HCT116 (cell line): ENCODE data around the gene TMPRSS9.

Experiments used
- YY1 ChIP-seq: IDR thresholded peaks from 2 replicates; pipeline ENCODE4 v1.6.1; 2011; ENCODE audit warnings: low read length, low read depth, moderate library complexity, mild to moderate bottlenecking; ENCODE audit not compliant: insufficient replicate concordance; ENCODE audit errors: extremely low read depth
- TF ChIP-seq, protein P1 (sequence below): IDR thresholded peaks from 2 replicates; pipeline ENCODE4 v1.6.1; 2011; ENCODE audit warnings: mild to moderate bottlenecking, low read length, moderate library complexity; ENCODE audit not compliant: insufficient replicate concordance; ENCODE audit errors: extremely low read depth
- TF ChIP-seq, protein P2 (sequence below), 3 experiments: fragments of 200-600 bp in 1 of 3; sonication (generic) in 1 of 3; IDR thresholded peaks in 2 of 3; conservative IDR thresholded peaks in 1 of 3; 2 replicates each; pipeline ENCODE4 v1.5.1; 2012 to 2017; ENCODE audit warnings: low read depth in 2 of 3, low read length in 2 of 3, antibody characterized with exemption in 1 of 3, borderline replicate concordance in 1 of 3, control low read depth in 1 of 3, mild to moderate bottlenecking in 1 of 3, mixed read lengths in 1 of 3, mixed run types in 1 of 3, moderate library complexity in 1 of 3; ENCODE audit not compliant: insufficient read depth in 1 of 3

DNA sequence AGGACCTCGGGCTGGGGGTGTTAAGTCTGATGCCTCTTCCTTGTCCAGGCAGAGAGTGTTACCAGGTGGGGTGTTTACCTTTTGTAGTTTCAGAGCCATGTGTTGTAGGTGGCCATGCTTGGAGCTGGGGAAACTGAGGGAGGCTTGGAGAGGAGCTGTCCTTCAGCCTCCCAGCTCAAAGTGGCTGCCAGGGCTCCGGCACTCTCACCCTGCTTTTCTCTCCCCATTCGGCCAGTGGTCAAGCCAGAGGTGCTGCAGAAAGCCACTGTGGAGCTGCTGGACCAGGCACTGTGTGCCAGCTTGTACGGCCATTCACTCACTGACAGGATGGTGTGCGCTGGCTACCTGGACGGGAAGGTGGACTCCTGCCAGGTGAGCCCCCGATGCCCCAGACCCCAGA, 50.0 kb downstream of the TMPRSS9 start:
- TF ChIP-seq, protein P1, sequence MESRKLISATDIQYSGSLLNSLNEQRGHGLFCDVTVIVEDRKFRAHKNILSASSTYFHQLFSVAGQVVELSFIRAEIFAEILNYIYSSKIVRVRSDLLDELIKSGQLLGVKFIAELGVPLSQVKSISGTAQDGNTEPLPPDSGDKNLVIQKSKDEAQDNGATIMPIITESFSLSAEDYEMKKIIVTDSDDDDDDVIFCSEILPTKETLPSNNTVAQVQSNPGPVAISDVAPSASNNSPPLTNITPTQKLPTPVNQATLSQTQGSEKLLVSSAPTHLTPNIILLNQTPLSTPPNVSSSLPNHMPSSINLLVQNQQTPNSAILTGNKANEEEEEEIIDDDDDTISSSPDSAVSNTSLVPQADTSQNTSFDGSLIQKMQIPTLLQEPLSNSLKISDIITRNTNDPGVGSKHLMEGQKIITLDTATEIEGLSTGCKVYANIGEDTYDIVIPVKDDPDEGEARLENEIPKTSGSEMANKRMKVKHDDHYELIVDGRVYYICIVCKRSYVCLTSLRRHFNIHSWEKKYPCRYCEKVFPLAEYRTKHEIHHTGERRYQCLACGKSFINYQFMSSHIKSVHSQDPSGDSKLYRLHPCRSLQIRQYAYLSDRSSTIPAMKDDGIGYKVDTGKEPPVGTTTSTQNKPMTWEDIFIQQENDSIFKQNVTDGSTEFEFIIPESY, result no peak
- TF ChIP-seq, protein P2, sequence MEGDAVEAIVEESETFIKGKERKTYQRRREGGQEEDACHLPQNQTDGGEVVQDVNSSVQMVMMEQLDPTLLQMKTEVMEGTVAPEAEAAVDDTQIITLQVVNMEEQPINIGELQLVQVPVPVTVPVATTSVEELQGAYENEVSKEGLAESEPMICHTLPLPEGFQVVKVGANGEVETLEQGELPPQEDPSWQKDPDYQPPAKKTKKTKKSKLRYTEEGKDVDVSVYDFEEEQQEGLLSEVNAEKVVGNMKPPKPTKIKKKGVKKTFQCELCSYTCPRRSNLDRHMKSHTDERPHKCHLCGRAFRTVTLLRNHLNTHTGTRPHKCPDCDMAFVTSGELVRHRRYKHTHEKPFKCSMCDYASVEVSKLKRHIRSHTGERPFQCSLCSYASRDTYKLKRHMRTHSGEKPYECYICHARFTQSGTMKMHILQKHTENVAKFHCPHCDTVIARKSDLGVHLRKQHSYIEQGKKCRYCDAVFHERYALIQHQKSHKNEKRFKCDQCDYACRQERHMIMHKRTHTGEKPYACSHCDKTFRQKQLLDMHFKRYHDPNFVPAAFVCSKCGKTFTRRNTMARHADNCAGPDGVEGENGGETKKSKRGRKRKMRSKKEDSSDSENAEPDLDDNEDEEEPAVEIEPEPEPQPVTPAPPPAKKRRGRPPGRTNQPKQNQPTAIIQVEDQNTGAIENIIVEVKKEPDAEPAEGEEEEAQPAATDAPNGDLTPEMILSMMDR (IDR thresholded peaks at IDR 0.05 in 2 of 3, conservative IDR thresholded peaks at IDR 0.05 in 1 of 3; ENCODE audit: borderline replicate concordance in 1 of 3, insufficient read depth in 1 of 3, low read depth in 2 of 3, low read length in 2 of 3), result no peak
- TF ChIP-seq YY1, result no peak
